ENCODE measurements around the gene SRSF4.
A peak's percentile ranks its signal among the peaks of the same experiment; 100 is the strongest.
"Not testable (repeated sequence)": the region's sequence is repeated elsewhere in the genome, so short reads cannot be mapped to it uniquely, and the experiment has no call there.

Gene SRSF4

DNA sequence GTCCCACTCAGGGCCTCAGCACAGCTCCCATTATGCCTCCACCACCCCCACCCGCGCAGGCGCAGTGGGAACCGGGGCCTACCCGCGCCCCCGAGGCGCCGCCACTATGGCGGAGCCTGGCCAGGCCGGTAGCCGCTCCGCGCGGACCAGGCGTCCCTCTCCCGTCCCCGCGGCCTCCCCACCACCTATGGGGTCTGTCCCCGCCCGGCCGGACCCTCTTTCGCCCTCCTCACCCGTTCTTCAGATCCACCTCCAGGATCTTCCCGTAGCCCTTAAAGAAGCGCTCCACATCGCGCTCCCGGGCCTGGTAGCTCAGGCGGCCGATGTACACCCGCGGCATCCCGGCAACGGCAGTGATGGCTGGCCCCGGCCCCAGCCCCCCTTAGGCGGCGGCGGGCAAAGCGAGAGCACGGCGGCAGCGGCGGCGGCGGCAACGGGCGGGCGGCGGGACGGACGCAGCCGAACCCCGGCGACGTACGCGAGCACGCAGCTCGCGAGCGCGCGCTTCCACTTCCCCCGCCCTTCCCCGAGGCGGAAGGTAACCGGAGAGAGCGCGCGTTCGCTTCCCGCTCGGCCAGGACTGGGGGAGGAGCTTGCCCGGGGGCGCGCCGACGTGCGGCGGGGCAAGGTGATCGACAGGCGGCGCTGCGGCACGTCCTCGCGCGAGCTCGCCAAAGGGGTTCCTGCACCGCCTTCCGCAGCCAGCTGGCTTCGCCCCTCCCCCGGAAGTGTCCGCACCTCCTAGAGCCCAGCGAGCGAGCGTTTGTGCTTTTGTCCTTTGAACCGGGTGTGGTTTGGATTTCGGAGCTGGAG, at the start of gene SRSF4:
TSS of gene SRSF4 (minus strand) at position 488 of the 813 bp plus-strand sequence. CDS start at position 340, 148 bp downstream.
- H3K9me3 Mint-ChIP-seq, result no peaks in the 10 kb centered on the region
- peak within 1 kb of the TSS; percentile 98 for H3K27ac Mint-ChIP-seq
- DNase-seq (ENCODE audit: low spot score in 2 of 2) (peak; percentile 99), ATAC-seq (peak; percentile 93)
- H3K4me1 Mint-ChIP-seq, result peaks cover 39% of the 10 kb centered on the region
- peak within 1 kb of the TSS; percentile 85 for H3K4me3 Mint-ChIP-seq
- peaks cover 50% of the 10 kb centered on the region for H3K36me3 Mint-ChIP-seq

DNA sequence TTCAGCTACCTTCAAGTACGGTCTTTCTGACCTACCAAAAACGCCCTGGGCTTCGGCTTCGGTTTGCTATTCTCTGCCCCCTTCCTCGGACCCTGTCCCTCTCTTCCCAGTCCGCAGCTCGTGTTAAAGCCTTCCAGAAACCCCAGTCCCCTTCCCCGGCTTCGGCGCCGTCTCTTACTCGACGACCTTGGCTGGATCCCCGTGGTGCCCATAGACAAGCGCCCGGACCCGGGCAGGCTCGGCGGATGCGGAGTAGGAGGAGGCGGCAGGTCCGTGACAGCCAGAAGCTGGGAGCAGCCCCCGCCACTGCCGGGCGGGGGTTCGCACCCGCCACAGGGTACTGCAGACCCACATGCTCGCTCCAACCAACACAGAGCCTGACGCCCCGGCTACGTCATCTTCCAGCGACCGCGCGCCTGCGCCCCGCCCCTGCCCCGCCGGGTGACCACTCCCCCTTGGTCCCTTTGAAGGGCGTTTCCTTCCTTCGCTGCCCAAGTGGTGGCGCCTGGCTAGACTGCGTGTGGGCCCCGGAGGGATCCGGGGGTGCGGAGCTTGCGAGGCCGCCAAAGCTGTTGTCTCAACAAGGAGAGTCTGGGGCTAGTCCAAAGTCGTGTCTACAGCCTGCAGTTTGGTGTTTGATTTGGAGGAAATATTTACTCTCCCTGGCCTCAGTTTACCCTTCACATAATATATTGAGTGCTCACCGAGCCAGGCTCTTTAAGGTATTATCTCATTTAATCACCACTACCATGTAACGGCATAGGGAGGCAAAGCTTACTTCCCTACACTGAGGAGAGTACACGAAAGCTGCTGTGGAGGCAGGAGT, 49.1 kb upstream of the SRSF4 start, which contains the start of gene MECR:
TSS of gene MECR (minus strand) at position 382 of the 826 bp plus-strand sequence. CDS start at position 354, 28 bp downstream.
- H3K36me3 Mint-ChIP-seq, result peaks cover 10% of the 10 kb centered on the region
- ATAC-seq, result peak; percentile 99

DNA sequence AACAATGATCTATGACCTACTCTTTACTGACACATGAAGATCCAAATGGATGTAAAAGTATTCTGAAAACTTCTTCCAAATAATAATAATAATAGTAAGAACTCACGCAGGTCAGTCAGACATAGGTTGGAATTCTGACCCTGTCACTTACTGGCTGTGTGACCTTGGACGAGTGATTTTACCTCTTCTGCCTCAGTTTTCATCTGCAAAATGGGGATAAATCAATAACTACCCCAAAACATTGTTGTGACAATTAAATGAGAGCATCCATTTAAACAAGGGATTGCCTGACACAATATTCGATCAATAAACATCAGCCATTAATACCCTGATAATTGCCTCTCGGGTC, 48.5 kb upstream of the SRSF4 start:
- Mint-ChIP-seq H3K4me1 (peaks cover 20% of the 10 kb centered on the region), H3K27ac (peak overlapping the region; percentile 96), H3K9me3 (no peaks in the 10 kb centered on the region), H3K36me3 (peaks cover 10% of the 10 kb centered on the region), H3K4me3 (peak overlapping the region; percentile 98)
- no peak for ATAC-seq
- no peak for DNase-seq (ENCODE audit: low spot score in 2 of 2)

More for the DNA sequence above, 49.1 kb upstream of the SRSF4 start, which contains the start of gene MECR:
- Mint-ChIP-seq H3K4me1 (peaks cover 23% of the 10 kb centered on the region), H3K9me3 (no peaks in the 10 kb centered on the region), H3K27ac (peak within 1 kb of the TSS; percentile 96), H3K4me3 (peak within 1 kb of the TSS; percentile 98)
- DNase-seq (ENCODE audit: low spot score in 2 of 2), result peak; percentile 98 to 99

DNA sequence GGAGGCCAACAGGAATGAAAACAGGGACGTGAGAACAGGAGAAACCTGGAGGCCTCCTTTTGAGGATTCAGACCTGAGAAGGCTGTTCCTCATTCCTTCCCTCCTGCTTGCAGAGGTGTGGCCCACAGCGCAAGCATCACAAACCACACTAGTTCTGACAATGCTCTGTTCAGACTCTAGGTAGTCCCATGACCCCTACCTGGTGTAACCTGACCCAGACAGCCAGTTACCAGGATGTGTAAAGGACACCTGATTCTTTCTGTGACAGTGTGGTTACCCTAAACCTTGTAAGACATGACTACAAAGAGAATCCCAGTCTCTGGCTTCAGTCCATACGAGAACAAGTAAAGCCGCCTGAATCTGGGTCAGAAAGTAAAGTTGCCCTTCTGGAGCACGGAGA, 45.8 kb upstream of the SRSF4 start:
- DNase-seq (ENCODE audit: low spot score in 2 of 2), result no peak
- ATAC-seq, result no peak
- no peaks in the 10 kb centered on the region for H3K9me3 Mint-ChIP-seq
- no peak overlapping the region for H3K4me3 Mint-ChIP-seq
- H3K36me3 Mint-ChIP-seq, result peaks cover 10% of the 10 kb centered on the region
- H3K4me1 Mint-ChIP-seq, result peaks cover 20% of the 10 kb centered on the region
- no peak overlapping the region for H3K27ac Mint-ChIP-seq

DNA sequence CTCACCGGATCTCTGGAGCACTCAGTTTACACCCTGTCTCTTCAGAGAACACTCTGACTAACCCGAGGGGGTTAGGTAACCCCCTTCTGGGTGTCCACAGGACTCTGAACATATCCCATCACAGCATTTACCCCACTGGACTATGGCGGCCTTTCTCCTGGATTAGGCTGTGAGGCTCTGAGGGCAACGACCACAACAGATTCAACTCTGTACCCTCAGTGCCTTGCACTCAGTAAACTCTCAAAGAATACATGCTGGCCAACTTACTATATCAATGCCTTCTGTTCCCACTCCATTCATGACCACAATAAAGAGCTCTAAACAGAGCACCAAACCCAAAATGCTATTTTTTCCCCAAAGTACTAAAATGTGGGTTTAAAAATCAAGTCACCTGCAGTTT, 43.7 kb upstream of the SRSF4 start:
- no peaks in the 10 kb centered on the region for H3K9me3 Mint-ChIP-seq
- H3K4me1 Mint-ChIP-seq, result peaks cover 17% of the 10 kb centered on the region
- H3K27ac Mint-ChIP-seq, result no peak overlapping the region
- ATAC-seq (no peak), DNase-seq (ENCODE audit: low spot score in 2 of 2) (no peak)
- H3K36me3 Mint-ChIP-seq, result peaks cover 1% of the 10 kb centered on the region
- no peak overlapping the region for H3K4me3 Mint-ChIP-seq

DNA sequence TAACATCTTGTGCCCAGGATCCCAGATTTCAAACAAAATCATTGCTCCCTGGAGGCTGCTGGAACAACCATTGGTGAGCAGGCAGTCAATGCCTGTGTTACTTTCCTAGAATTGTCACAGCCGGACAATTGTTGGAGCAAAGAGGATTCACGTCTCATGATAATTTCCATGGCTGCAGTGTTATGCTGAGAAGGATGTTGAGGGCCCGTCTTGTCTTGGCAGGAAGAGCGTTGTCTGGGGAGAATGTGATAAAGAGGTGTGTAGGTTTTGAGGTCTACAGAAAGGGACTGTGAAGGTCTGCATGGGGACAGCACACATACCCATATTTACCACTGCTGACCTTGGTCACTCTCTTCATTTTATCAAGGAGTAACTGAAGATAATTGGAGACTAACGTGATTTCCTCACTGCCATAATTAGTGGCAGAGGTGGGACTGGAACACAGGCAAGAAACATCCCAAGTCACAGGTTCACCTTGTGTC, 42.7 kb upstream of the SRSF4 start:
- H3K4me1 Mint-ChIP-seq, result peaks cover 9% of the 10 kb centered on the region
- no peaks in the 10 kb centered on the region for H3K9me3 Mint-ChIP-seq
- H3K4me3 Mint-ChIP-seq, result no peak overlapping the region
- H3K27ac Mint-ChIP-seq, result no peak overlapping the region
- ATAC-seq (no peak), DNase-seq (ENCODE audit: low spot score in 2 of 2) (no peak)
- no peaks in the 10 kb centered on the region for H3K36me3 Mint-ChIP-seq

DNA sequence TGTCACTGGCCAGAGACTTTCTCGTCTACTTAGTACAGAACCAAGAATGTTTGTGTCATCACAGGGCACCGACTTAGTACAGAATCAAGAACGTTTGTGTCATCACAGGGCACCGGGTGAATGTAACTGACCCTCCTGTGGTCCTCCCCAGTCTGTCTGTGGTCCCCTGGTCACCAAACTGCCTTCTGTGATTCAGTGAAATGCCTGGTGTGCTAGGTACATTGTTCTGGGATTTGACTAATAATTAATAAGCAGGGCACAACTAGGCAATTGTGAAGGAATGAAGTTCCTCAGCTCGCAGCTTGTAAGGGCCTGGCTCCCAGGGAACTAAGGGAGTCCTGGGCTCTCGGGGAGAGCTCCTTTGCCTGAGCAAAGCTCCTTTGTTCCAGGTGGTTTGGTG, 41.8 kb upstream of the SRSF4 start:
- H3K36me3 Mint-ChIP-seq, result no peaks in the 10 kb centered on the region
- no peak overlapping the region for H3K4me3 Mint-ChIP-seq
- DNase-seq (ENCODE audit: low spot score in 2 of 2), result no peak
- peaks cover 9% of the 10 kb centered on the region for H3K4me1 Mint-ChIP-seq
- ATAC-seq, result no peak
- no peak overlapping the region for H3K27ac Mint-ChIP-seq
- H3K9me3 Mint-ChIP-seq, result no peaks in the 10 kb centered on the region

DNA sequence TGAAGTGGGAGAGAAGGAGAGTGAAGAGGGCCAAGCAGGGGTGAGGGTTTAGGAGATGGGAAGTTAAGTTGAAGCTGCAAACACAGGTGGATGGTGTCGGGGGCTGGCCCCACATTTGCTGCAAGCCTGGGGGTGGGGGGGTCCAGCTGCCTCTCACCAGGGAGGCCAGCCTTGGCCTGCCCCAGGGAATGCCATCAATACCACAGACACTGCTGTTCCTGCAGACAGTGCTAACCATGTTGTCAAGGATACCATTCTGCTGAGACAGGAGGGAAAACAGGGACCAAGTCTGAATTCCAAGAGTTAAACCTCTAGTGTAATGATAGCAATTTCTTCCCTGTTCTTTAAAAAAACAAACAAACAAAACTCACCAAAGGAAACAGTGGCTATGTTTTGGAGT, 41.0 kb upstream of the SRSF4 start:
- Mint-ChIP-seq H3K9me3 (no peaks in the 10 kb centered on the region), H3K27ac (no peak overlapping the region), H3K36me3 (no peaks in the 10 kb centered on the region), H3K4me1 (peaks cover 9% of the 10 kb centered on the region), H3K4me3 (no peak overlapping the region)
- DNase-seq (ENCODE audit: low spot score in 2 of 2) (no peak), ATAC-seq (no peak)

DNA sequence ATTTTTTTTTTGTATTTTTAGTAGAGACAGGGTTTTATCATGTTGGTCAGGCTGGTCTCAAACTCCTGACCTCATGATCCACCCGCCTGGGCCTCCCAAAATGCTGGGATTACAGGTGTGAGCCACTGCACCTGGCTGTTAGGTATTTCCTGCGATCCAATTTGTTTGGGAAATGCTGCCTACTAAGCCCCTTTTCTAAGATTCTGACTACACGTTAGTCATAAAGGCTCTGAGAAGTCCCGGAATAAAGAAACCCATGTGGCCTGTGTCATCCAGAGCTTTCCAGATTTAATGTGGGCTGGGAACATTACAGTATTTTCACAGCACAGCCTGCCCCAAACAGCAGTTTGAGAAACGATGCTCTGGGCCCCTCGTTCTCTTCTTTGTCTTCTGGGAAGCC, 40.6 kb upstream of the SRSF4 start:
- H3K4me3 Mint-ChIP-seq; H3K27ac Mint-ChIP-seq; DNase-seq (ENCODE audit: low spot score in 2 of 2); ATAC-seq; H3K9me3 Mint-ChIP-seq; H3K4me1 Mint-ChIP-seq; H3K36me3 Mint-ChIP-seq: not testable (repeated sequence)

DNA sequence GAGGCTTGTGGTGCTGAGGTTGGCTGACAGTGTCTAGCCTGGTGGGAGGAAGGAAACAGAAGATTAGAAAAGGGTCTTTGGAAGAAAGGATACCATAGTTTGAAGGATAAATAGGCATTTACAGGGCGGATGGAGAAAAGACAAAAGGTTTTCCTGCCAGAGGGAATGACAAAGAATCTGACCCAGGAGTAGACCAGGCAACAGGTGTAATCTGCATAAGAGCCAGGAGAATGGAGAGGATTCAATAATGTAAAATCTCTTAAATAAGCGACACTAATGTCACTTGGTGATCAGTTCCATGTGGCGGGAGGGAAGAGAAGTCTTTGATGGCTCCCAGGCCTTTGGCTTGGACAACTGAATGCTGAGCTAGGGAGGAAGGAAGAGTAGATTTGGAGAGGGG, 39.6 kb upstream of the SRSF4 start:
- no peaks in the 10 kb centered on the region for H3K9me3 Mint-ChIP-seq
- DNase-seq (ENCODE audit: low spot score in 2 of 2) (no peak), ATAC-seq (no peak)
- H3K27ac Mint-ChIP-seq, result no peak overlapping the region
- H3K4me1 Mint-ChIP-seq, result peaks cover 9% of the 10 kb centered on the region
- no peak overlapping the region for H3K4me3 Mint-ChIP-seq
- no peaks in the 10 kb centered on the region for H3K36me3 Mint-ChIP-seq

DNA sequence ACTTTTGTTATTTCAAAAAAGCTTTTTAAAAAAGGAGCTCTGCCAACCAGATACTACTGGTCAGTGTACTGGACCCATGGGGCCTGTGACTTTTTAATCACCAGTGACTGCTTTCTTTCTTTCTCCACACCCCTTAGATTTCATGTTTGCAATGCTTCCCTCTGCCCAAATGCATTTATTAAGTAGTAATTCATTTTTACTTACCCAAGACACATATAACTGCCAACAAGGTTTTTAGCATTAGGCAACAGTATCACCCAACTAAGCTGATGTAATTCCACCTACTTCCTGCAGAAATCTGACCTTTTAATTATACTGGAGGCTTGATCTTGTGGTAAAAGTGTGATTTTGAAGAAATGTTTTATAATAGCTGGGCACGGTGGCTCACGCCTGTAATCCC, 36.5 kb upstream of the SRSF4 start:
- peaks cover 9% of the 10 kb centered on the region for H3K4me1 Mint-ChIP-seq
- H3K9me3 Mint-ChIP-seq, result no peaks in the 10 kb centered on the region
- H3K36me3 Mint-ChIP-seq, result peaks cover 26% of the 10 kb centered on the region
- DNase-seq (ENCODE audit: low spot score in 2 of 2), result no peak
- no peak overlapping the region for H3K27ac Mint-ChIP-seq
- no peak overlapping the region for H3K4me3 Mint-ChIP-seq
- no peak for ATAC-seq

DNA sequence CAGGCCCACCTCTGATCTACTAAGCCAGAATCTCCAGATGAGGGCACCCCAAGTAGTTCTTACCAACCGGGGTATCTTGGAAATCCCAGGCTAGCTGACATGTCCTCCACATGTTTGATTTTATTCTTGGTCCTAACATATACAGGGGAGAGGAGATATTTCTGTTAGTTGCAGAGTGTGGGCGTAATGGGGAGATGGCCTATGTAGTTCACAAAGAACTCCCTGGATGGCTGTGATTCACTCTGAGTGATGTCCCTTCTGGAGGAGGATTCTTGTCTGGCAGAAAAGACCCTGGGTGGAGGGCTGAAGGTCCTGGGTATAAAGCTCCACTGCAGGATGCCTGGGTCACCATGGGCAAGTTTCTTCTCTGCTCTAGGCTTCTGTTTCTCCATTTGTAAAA, 35.9 kb upstream of the SRSF4 start:
- Mint-ChIP-seq H3K36me3 (peaks cover 26% of the 10 kb centered on the region), H3K27ac (no peak overlapping the region), H3K4me1 (peaks cover 9% of the 10 kb centered on the region), H3K9me3 (no peaks in the 10 kb centered on the region), H3K4me3 (no peak overlapping the region)
- ATAC-seq, result no peak
- DNase-seq (ENCODE audit: low spot score in 2 of 2), result no peak

DNA sequence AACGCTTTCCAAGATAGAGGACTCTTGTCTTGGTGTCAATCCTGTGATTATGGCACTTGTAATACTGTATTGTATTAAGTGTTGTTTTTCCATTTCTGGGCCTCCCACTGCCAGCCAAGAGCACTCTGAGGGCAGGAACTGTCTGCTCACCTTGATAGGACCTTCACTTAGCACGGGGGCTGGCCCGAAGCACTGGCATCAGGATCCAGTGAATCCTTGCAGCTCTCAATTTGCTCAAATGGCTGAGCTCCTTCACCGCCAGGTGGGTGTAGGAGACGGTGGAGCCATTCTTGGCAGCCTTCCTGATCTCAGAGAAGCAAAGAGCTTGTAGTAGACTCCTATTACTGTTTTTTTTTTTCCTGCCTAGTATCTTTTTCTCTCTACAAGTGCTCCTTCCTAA, 31.4 kb upstream of the SRSF4 start:
- H3K9me3 Mint-ChIP-seq, result no peaks in the 10 kb centered on the region

DNA sequence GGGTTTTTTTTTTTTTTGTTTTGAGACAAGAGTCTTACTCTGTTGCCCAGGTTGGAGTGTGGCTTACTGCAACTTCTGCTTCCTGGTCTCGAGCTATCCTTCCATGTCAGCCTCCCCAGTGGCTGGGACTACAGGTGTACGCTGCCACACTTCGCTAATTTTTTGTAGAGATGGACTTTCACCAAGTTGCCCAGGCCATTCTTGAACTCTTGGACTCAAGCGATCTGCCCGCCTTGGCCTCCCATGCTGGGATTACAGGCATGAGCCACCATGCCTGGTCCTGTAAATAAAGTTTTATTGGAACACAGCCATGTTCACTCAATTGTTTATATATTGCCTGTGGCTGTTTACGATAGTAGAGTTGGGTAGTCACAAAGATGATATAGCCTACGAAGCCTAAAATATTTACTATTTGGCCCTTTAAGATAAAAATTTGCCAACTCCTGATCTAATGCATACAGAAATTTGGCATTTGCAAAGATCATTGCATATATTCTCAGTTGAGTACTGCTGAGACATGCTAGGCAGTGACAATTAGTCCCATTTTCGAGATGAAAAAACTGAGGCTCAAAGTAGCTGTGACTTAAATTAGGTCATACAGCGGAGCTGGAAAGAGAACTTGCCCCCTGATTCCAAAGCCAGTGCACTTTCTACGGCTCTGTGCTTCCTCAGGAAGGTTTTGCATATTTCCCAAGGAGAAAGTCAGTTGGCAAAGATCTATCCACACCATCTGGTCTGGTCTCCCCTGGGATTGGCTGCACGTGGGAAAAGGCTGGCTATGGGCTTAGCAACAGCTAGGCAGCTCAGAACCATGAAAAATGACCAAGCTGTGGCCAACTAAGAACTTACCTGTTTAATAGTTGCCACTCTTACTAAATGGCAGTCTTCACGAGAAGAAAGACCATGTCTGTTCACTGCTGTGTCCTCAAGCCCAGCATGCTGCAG, 29.7 kb upstream of the SRSF4 start:
- ATAC-seq, result no peak
- Mint-ChIP-seq H3K4me3 (no peak overlapping the region), H3K36me3 (peaks cover 55% of the 10 kb centered on the region), H3K27ac (peak overlapping the region; percentile 39), H3K9me3 (no peaks in the 10 kb centered on the region), H3K4me1 (no peaks in the 10 kb centered on the region)
- DNase-seq (ENCODE audit: low spot score in 2 of 2), result no peak

More for the DNA sequence above, 31.4 kb upstream of the SRSF4 start:
- H3K27ac Mint-ChIP-seq, result no peak overlapping the region
- ATAC-seq, result no peak
- peaks cover 48% of the 10 kb centered on the region for H3K36me3 Mint-ChIP-seq
- no peak overlapping the region for H3K4me3 Mint-ChIP-seq
- DNase-seq (ENCODE audit: low spot score in 2 of 2), result no peak
- H3K4me1 Mint-ChIP-seq, result no peaks in the 10 kb centered on the region

Measured in stimulated activated effector memory CD8-positive, alpha-beta T cell treated with anti-CD3 and anti-CD28 coated beads, Interleukin-12 subunit alpha, Interleukin-12 subunit beta, amount 100 ng/mL, for 72 hours (primary cell).